ENCODE data around the gene STARD10.

GRCh38 chr11:72812604-72812966 lies 18.7 kb upstream of the STARD10 start:
- no peak for TF ChIP-seq CTCF (conservative IDR thresholded peaks at IDR 0.05; ENCODE audit: low read length)
- no peak for TF ChIP-seq EZH2phosphoT487 (IDR thresholded peaks at IDR 0.05; ENCODE audit: borderline replicate concordance, low read depth, low read length)

Measured in OCI-LY7 (cell line).